Karpas-422 (cell line): ENCODE results near the gene ERMARD. TPM values are rescaled to one million over a fixed set of nuclear protein-coding genes. Genes with fewer than 3 reads are reported as not detected.

Source experiments
- DNase-seq: peaks from one replicate; pipeline ENCODE4 v3.0.0-alpha.2; 2015
- H2AFZ ChIP-seq: fragments of 200-600 bp; sonication (generic); 2 replicates; pipeline ENCODE4 v1.6.1; 2014; ENCODE audit warnings: antibody characterized with exemption, low read length, mixed read lengths
- H3K27ac ChIP-seq: fragments of 200-600 bp; sonication (generic); 2 replicates; pipeline ENCODE4 v1.5.1; 2014; ENCODE audit warnings: mild to moderate bottlenecking, low read length, moderate library complexity
- H3K27me3 ChIP-seq: fragments of 200-600 bp; sonication (generic); 2 replicates; pipeline ENCODE4 v1.6.1; 2014; ENCODE audit warnings: low read length, mixed read lengths
- H3K36me3 ChIP-seq: fragments of 200-600 bp; sonication (generic); 2 replicates; pipeline ENCODE4 v1.6.1; 2014; ENCODE audit warnings: low read length, mixed read lengths; ENCODE audit not compliant: insufficient read depth
- H3K4me1 ChIP-seq: fragments of 200-600 bp; sonication (generic); 2 replicates; pipeline ENCODE4 v1.6.1; 2014; ENCODE audit warnings: mild to moderate bottlenecking, low read length, mixed read lengths
- H3K4me2 ChIP-seq: fragments of 200-600 bp; sonication (generic); 2 replicates; pipeline ENCODE4 v1.6.1; 2014; ENCODE audit warnings: low read length, low read depth, mild to moderate bottlenecking; ENCODE audit not compliant: poor library complexity, severe bottlenecking
- H3K4me3 ChIP-seq: fragments of 200-600 bp; sonication (generic); 2 replicates; pipeline ENCODE4 v1.5.1; 2014; ENCODE audit warnings: mild to moderate bottlenecking, antibody characterized with exemption, low read length, mixed read lengths
- H3K79me2 ChIP-seq: fragments of 200-600 bp; sonication (generic); 2 replicates; pipeline ENCODE4 v1.6.1; 2014; ENCODE audit warnings: mild to moderate bottlenecking, low read length, mixed read lengths
- H3K9ac ChIP-seq: fragments of 200-600 bp; sonication (generic); 2 replicates; pipeline ENCODE4 v1.6.0; 2014; ENCODE audit warnings: low read length
- H3K9me2 ChIP-seq: fragments of 200-600 bp; sonication (generic), shearing (Covaris generic); replicated peaks from 2 replicates; pipeline ENCODE4 v1.6.0; 2014; ENCODE audit warnings: mild to moderate bottlenecking, low read length, moderate library complexity; ENCODE audit not compliant: insufficient read depth
- H3K9me3 ChIP-seq: fragments of 300-700, 200-600 bp; sonication (generic); 2 replicates; pipeline ENCODE4 v1.6.1; 2014; ENCODE audit warnings: low read length, mixed read lengths
- H4K20me1 ChIP-seq: fragments of 200-600 bp; sonication (generic); 2 replicates; pipeline ENCODE4 v1.6.1; 2014; ENCODE audit warnings: mild to moderate bottlenecking, antibody characterized with exemption, low read length, low read depth; ENCODE audit not compliant: insufficient read depth
- total RNA-seq: library from RNA; depleted of rRNA; stranded (reverse); fragments of >200 nt; shearing (Covaris generic); gene quantifications from 2 replicates; pipeline ENCODE4 v1.2.3, GENCODE V29; 2014; ENCODE audit warnings: low replicate concordance

The ERMARD gene
- total RNA-seq, 1 experiment from 2014 or later = 38.5 TPM

- peaks cover 66% of the 10 kb centered on the region for H3K79me2 ChIP-seq
- H3K27ac ChIP-seq = peak overlapping the region; percentile 58
- no peak overlapping the region for H2AFZ ChIP-seq
- no peak overlapping the region for H3K9ac ChIP-seq
- no peaks in the 10 kb centered on the region for H4K20me1 ChIP-seq
- peaks cover 77% of the 10 kb centered on the region for H3K4me1 ChIP-seq
- no peaks in the 10 kb centered on the region for H3K9me3 ChIP-seq
- no peak for DNase-seq
- H3K9me2 ChIP-seq = no peaks in the 10 kb centered on the region
- peaks cover 66% of the 10 kb centered on the region for H3K36me3 ChIP-seq
- peak overlapping the region; percentile 33 for H3K4me2 ChIP-seq
- no peak overlapping the region for H3K4me3 ChIP-seq
- H3K27me3 ChIP-seq = no peaks in the 10 kb centered on the region
These were observed 36.8 kb upstream of the ERMARD start for GRCh38 chr6:169714595-169714994.

- H3K4me2 ChIP-seq = no peak overlapping the region
- H3K4me1 ChIP-seq = peaks cover 67% of the 10 kb centered on the region
- no peak overlapping the region for H3K27ac ChIP-seq
- no peak overlapping the region for H3K9ac ChIP-seq
- H3K36me3 ChIP-seq = peaks cover 52% of the 10 kb centered on the region
- H3K79me2 ChIP-seq = peaks cover 80% of the 10 kb centered on the region
- no peaks in the 10 kb centered on the region for H3K9me2 ChIP-seq
- H4K20me1 ChIP-seq = peaks cover 6% of the 10 kb centered on the region; the same call in 1 of the 2 replicates
- no peaks in the 10 kb centered on the region for H3K27me3 ChIP-seq
- H3K4me3 ChIP-seq = no peak overlapping the region
- no peak for DNase-seq
- no peak overlapping the region for H2AFZ ChIP-seq
- no peaks in the 10 kb centered on the region for H3K9me3 ChIP-seq
These were observed 32.3 kb upstream of the ERMARD start for GRCh38 chr6:169719117-169719516.

- no peak overlapping the region for H2AFZ ChIP-seq
- DNase-seq = peak; percentile 55
- no peaks in the 10 kb centered on the region for H3K9me3 ChIP-seq
- H3K9me2 ChIP-seq = no peaks in the 10 kb centered on the region
- peaks cover 73% of the 10 kb centered on the region for H3K79me2 ChIP-seq
- peak overlapping the region; percentile 79; the same call in 1 of the 2 replicates for H3K27ac ChIP-seq
- H3K4me3 ChIP-seq = no peak overlapping the region
- peaks cover 47% of the 10 kb centered on the region for H3K36me3 ChIP-seq
- H3K9ac ChIP-seq = no peak overlapping the region
- H4K20me1 ChIP-seq = peaks cover 6% of the 10 kb centered on the region; the same call in 1 of the 2 replicates
- H3K4me1 ChIP-seq = peaks cover 62% of the 10 kb centered on the region
- H3K27me3 ChIP-seq = no peaks in the 10 kb centered on the region
- H3K4me2 ChIP-seq = peak overlapping the region; percentile 86
These were observed 31.1 kb upstream of the ERMARD start for GRCh38 chr6:169720207-169720855.

- peak overlapping the region; percentile 86 for H3K4me2 ChIP-seq
- peak; percentile 73 for DNase-seq
- no peak overlapping the region for H2AFZ ChIP-seq
These were observed 28.8 kb upstream of the ERMARD start for GRCh38 chr6:169722362-169723199.

GRCh38 chr6:169723200-169723909 lies 28.1 kb upstream of the ERMARD start:
- Histone ChIP-seq H3K36me3 (peaks cover 18% of the 10 kb centered on the region), H3K4me3 (peak overlapping the region; percentile 95), H3K79me2 (peaks cover 50% of the 10 kb centered on the region), H3K9ac (peak overlapping the region; percentile 75), H3K27me3 (no peaks in the 10 kb centered on the region), H3K27ac (peak overlapping the region; percentile 79), H3K4me2 (peak overlapping the region; percentile 86), H3K9me2 (no peaks in the 10 kb centered on the region), H4K20me1 (peaks cover 6% of the 10 kb centered on the region; the same call in 1 of the 2 replicates), H2AFZ (no peak overlapping the region), H3K4me1 (peaks cover 43% of the 10 kb centered on the region), H3K9me3 (no peaks in the 10 kb centered on the region)
- DNase-seq = peak; percentile 83

More at GRCh38 chr6:169722362-169723199, 28.8 kb upstream of the ERMARD start:
- peak overlapping the region; percentile 79 for H3K27ac ChIP-seq
- H3K9ac ChIP-seq = peak overlapping the region; percentile 75
- H3K27me3 ChIP-seq = no peaks in the 10 kb centered on the region
- no peaks in the 10 kb centered on the region for H3K9me2 ChIP-seq
- H3K79me2 ChIP-seq = peaks cover 56% of the 10 kb centered on the region
- peak overlapping the region; percentile 95 for H3K4me3 ChIP-seq
- peaks cover 25% of the 10 kb centered on the region for H3K36me3 ChIP-seq
- H4K20me1 ChIP-seq = peaks cover 6% of the 10 kb centered on the region; the same call in 1 of the 2 replicates
- no peaks in the 10 kb centered on the region for H3K9me3 ChIP-seq
- peaks cover 43% of the 10 kb centered on the region for H3K4me1 ChIP-seq

GRCh38 chr6:169723991-169724493 lies 27.4 kb upstream of the ERMARD start:
- Histone ChIP-seq H4K20me1 (peaks cover 6% of the 10 kb centered on the region; the same call in 1 of the 2 replicates), H3K4me1 (peaks cover 43% of the 10 kb centered on the region), H3K4me3 (peak overlapping the region; percentile 55; the same call in 1 of the 2 replicates), H3K36me3 (peaks cover 15% of the 10 kb centered on the region), H3K79me2 (peaks cover 44% of the 10 kb centered on the region), H2AFZ (no peak overlapping the region), H3K4me2 (no peak overlapping the region), H3K27ac (no peak overlapping the region), H3K9me3 (no peaks in the 10 kb centered on the region), H3K27me3 (no peaks in the 10 kb centered on the region), H3K9me2 (no peaks in the 10 kb centered on the region), H3K9ac (peak overlapping the region; percentile 72)
- peak; percentile 66 for DNase-seq

- peak within 1 kb of the TSS; percentile 92 for H2AFZ ChIP-seq
- peak within 1 kb of the TSS; percentile 95 for H3K4me3 ChIP-seq
- H3K36me3 ChIP-seq = peaks cover 9% of the 10 kb centered on the region
- H3K9me2 ChIP-seq = no peaks in the 10 kb centered on the region
- H4K20me1 ChIP-seq = peaks cover 6% of the 10 kb centered on the region; the same call in 1 of the 2 replicates
- H3K79me2 ChIP-seq = peaks cover 38% of the 10 kb centered on the region
- H3K4me2 ChIP-seq = peak within 1 kb of the TSS; percentile 86
- no peaks in the 10 kb centered on the region for H3K9me3 ChIP-seq
- H3K4me1 ChIP-seq = peaks cover 37% of the 10 kb centered on the region
- H3K27me3 ChIP-seq = no peaks in the 10 kb centered on the region
- H3K27ac ChIP-seq = peak within 1 kb of the TSS; percentile 79
- DNase-seq = peak; percentile 87
- H3K9ac ChIP-seq = peak within 1 kb of the TSS; percentile 75
These were observed 26.8 kb upstream of the ERMARD start, which contains the start of gene PHF10 for GRCh38 chr6:169724494-169725124. Gene PHF10, minus strand, starts transcription at chr6:169724500. Its CDS starts 569 bp downstream, at chr6:169723931.
